Measurements from ENCODE around the gene RASAL2. TPM values are rescaled to one million over a fixed set of nuclear protein-coding genes. Genes with fewer than 3 reads are reported as not detected.
"Not testable (repeated sequence)": the region's sequence is repeated elsewhere in the genome, so short reads cannot be mapped to it uniquely, and the experiment has no call there.

Gene RASAL2
- total RNA-seq, 1 donor from 2014 or later, result 5.3 TPM

DNA sequence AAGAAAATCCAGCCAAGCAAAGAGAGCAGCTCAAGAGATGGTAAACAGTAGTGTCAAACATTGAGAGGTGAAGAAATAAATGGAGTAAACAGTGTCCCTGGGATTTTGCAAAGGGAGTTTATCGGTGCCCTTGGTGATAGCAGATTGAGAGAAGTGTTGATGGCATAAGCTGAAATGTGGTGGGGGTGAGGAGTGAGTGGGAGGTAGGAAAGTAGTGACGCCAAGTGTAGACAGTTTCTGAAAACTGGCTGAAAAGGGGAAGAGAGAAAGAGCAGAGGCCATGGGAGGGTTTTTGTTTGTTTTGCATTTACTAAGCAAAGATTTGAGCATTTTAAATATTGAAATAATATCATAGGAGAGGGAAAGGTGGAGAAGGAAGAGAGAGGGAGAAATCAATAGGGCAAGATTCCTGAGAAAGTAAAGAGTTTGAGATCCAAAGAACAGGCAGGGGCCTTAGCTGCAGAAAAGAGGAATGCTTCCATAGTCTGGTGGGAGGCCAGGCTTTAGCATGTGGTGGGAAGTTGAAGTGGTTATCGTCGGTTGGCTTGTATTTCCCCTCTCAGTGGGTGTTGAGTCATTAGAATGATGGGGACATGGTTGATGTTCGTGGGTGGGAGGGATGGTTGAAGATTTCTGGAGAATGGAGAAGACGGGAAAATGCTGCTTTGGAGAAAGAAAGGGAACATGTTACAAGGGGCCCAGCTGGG lies 26.8 kb upstream of the RASAL2 start:
- ATAC-seq (peak; percentile 78), DNase-seq (ENCODE audit: low spot score) (no peak)

DNA sequence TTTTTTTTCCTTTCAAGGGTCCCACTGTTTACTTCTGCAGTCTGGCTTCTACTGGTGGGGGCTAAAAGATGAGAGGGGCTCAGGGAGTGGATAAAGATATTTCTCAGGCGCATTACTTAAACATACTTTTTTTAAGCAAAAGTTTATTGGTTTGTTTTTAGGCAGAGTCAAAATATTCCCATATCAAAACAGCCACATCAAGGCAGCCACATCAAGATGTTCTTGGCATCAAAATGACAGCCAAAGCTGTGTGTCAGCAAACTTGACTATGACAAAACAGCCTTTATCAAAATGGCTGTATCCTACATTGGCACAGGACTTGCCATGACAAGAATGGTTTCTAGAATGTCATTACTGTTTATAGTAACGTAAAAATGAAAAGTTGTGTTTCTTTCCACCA lies 22.1 kb upstream of the RASAL2 start:
- DNase-seq (ENCODE audit: low spot score) (no peak), ATAC-seq (no peak)

DNA sequence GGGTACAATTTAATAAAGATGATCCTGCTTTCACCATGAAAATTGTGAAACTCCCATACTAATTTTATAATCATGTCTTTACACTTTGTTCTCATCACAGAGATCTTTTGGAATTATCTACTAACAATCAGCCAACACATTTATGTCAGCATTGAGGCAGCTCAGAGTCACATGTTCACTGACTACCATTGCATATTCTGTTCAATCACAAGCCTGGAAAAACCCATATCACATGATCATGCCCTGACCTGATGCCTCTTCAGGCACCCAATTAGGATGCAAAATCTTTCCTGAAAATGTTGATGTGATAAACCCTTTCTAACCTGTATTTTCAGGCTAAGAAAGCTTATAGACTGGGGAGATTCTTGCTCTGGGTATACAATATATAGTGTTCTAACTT lies 21.6 kb upstream of the RASAL2 start:
- ATAC-seq (no peak), DNase-seq (ENCODE audit: low spot score) (no peak)

DNA sequence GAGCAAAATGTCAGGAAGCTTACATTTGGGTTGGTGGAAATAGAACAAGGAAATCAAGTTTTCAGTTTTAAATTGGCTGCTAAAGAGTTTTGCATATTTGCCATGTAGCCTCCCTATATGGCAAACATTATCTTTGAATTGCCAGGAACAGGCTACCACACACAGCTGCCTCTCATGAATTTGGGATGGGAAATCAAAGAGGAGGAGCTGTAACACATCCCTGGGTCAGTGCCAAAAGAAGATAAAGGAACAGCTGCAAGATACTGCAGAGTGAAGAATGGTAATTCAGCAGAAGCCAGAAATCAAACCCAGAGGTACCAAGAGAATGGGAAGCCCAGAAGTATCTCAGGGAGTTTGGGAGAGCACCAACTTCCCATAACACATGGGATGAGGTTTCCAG lies 18.6 kb upstream of the RASAL2 start:
- no peak for DNase-seq (ENCODE audit: low spot score)
- ATAC-seq, result no peak

DNA sequence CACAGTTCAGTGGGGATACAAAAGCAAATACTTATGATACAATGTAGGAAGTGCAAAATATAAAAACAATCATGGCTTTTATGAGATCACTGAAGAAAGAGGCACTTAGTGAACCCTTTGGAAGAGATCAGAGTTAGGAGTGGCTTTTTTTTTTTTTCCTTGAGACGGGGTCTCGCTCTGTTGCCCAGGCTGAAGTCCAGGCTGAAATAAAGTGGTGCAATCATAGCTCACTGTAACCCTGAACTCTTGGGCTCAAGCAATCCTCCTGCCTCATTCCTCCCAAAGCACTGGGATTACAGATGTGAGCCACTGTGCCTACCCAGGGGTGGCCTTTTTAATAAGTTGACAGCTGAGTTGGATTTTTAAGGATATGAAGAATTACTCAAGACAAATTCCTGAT lies 17.3 kb upstream of the RASAL2 start:
- ATAC-seq, result no peak
- no peak for DNase-seq (ENCODE audit: low spot score)

DNA sequence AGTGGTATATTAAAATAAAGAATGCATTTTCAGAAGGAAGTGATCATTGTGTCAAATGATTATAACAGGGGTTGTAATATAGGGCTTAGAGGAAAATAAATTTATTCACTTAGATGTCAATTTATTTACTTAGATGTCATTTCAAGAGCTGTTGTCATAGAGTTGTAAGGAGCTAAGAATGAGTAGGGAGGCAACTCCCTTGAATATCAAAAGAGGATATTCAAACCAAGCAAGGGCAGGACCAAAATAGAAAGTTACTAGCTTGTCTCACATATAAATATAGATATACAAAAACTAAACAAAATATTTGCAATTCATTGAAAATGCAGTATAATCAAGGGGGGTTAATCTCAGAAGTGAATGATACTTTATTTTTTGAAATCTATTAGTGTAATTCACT lies 16.0 kb upstream of the RASAL2 start:
- DNase-seq (ENCODE audit: low spot score) (no peak), ATAC-seq (no peak)

DNA sequence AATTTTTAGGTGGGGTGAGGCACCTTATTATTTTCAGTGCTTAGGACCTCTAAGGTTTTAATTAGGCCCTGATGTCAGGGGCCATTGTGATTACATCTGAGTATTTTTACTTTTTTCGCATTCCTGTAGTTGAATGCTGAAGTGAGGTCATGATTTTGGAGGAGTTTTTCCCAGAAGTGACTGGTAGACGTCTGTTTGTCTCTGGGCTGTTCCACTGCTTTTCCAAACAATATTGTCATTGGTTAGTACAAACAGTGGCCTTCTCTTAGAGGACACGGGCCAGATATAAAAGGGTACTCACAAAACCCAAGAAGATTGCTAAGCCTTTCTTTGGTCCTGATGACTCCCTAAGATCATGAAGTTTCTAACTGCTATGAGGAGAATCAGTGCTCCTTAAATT lies 7.6 kb upstream of the RASAL2 start:
- no peak for ATAC-seq

DNA sequence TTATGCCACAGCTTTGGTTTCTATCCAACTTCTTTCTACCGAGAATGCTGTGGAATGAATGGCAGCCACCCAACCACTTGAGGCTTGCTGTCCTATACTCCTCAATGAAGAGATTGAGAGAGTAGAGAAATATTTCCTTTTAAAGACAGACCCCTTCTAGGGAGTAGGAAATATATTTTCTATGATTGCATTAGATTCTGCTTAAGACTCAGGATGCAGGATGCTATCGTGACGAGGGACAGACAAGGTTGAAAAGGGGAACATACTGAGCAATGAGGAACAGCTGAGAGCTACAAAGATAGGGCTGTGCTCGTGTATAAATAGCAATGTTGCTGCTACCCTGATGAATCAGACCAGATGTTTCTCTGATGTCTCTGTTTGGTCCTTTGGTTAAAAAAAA lies 7.1 kb upstream of the RASAL2 start:
- DNase-seq (ENCODE audit: low spot score) (no peak), ATAC-seq (no peak)

More for the DNA sequence above, 7.6 kb upstream of the RASAL2 start:
- no peak for DNase-seq (ENCODE audit: low spot score)

DNA sequence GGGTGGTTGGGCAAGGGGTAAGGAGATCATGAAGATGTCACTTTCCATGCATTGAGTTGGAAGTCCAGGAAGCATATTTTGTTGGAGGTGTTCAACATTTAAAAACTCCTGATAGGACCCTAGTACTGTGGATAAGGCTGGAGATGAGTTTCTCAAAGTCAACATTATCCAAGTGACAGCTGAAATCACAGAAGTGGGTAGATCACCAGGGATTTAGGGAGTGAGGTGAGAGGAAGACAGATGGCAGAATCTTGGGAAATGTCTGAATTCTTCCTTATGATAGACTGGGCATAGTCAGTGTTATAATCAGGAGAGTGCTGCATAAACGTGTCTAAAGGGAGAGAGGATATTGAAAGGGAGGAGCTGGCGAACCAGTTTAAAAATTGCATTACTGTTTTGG lies 5.3 kb upstream of the RASAL2 start:
- ATAC-seq, result no peak
- DNase-seq (ENCODE audit: low spot score), result no peak

DNA sequence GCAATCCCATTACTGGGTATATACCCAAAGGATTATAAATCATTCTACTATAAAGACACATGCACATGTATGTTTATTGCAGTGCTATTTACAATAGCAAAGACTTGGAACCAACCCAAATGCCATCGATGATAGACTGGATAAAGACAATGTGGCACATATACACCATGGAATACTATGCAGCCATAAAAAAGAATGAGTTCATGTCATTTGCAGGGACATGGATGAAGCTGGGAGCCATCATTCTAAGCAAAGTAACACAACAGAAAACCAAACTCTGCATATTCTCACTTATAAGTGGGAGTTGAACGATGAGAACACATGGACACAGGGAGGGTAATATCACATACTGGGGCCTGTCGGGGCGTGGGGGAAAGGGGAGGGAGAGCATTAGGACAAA lies 2.5 kb upstream of the RASAL2 start:
- ATAC-seq; DNase-seq (ENCODE audit: low spot score): not testable (repeated sequence)

DNA sequence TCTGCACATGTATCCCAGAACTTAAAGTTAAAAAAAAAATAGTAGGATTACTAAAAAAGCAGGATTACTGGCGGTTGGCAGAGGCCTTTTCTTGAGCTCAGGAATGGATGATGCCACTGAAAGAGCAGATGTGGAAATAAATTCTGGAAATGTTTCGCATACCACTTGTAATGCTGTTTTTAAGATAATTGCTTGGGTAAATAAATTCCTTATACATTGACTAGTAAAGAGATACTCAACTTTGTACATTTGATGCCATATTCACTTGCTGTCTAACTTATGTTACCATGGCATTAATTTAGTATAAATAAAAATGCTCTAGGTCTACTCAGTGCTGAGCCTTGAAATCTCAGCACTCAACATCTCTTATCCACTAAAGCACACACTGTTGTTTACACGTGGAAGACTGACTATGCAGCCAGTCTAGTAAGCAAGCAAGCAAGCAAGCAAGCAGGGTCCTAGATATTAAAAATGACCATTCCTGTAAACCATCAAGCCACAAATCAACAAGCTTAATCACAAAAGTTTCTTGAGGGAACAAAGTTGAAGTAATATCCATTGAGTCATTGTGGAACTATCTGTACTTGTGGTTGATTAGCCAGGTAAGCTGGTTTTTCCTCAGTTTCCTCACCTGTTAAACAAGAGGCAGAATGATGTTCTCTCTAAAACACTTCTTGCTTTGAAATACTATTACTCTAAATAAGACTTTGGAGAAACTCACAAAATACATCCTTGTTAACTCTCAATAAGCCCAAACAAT lies 1.7 kb upstream of the RASAL2 start:
- ATAC-seq (no peak), DNase-seq (ENCODE audit: low spot score) (no peak)

DNA sequence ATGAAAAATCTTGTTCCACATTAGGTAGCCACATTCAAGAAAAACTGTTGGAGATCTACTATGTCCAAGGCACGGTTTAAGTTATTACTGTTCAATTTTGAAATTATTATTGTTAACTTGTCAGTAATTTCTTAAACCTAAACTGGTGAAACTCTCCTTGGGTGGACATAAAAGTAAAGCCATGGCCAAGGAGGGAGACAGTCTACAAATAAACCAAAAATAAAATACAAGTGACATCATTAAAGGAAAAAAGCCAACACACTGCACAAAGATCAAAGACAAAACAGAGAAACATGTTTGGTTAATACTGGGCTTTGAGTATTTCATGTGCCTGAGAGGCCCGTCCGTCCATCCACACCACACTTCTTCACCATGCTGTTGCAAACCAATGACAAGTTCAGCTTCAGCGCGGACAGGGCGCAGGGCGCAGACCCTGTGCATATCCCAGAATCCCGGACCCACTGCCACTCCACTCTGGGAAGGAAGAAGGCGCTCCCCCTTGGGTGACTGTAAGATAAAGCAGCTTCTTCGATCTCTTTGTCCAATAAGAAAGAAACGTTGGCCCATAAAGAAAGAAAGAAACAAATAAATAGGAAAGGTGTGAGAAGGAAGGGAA lies 918 bp upstream of the RASAL2 start:
- DNase-seq (ENCODE audit: low spot score) (peak; percentile 49), ATAC-seq (peak; percentile 20)

DNA sequence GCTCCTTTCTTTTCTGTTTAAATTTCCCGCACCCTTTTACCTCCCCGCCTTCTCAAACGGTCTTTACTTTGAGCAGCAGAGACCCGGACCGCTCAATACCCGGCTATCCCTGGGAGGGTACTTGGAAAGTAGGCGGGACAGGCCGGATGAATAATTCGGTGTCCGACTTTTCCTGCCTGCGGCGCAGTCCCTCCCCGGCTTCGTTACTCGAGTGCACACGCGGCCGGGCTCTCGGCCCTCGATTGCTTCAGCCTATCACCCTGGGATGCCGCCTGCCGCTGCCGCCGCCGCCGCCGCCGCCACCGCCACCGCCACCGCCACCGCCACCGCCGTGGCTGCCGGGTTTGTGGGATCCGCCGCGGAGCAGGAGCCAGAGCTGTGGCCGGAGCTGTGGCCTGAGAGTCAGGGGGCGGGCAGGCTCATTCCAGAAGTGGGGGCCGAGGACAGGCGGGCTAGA lies 382 bp upstream of the RASAL2 start:
- DNase-seq (ENCODE audit: low spot score) (peak; percentile 92), ATAC-seq (peak; percentile 91)

DNA sequence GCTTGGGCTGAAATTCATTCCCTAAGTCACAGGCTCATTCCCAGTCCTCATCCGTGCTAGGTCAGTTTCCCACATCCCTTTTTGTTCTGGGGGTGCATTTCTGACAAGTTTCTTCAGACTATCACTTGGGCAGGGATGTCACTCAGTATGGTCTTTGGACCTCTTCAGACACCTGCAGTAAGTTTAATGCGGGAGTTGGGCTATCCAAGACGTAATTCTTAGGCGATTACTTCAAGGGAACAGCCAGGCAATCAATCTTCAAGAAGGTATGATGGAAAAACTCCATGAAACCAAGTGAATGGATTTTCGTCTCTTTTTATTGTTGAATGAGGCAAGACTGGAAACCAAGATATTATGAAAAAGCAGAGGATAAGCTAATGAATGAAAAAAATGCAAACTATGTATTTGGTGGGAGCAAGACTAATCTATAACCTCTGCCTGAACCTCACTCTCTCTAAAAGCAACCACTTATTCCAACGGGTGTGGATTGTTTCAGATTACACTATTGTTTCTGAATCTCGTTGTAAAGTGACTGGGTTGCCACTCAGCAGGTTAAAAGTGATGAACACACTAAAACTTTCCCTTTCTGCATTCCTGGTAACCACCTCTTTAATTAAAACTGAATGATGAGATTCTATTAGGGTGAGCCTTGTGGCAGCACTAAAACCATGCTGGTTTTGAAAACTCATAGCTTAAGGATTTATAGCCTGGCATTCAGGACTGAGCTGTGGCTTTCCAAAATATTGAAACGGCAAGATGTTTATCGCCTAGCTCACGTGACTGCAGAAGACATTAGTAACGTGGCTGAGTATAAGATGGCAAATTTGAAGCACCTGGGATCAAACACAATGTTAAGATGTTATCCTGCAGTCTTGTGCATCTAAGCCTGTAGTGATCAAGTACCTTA lies 1.1 kb downstream of the RASAL2 start:
- no peak for ATAC-seq
- no peak for DNase-seq (ENCODE audit: low spot score)

DNA sequence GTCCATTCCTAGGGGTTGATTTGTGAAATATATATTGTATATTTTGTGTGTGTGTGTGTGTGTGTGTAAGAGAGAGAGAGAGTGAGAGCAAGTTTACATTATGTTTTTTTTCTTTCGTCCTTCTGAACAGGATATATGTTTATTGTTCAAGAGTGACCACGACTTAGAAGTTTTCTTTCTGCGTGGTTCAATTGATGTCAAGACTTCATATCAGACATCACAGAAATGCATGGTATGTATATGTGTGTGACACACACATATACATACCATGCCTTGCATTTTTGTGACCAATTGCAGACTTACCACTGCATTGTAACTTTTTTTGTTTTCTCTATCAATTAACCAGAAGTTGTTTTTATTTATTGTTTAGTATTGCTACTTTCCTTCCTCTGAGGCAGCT lies 2.5 kb downstream of the RASAL2 start:
- no peak for ATAC-seq

DNA sequence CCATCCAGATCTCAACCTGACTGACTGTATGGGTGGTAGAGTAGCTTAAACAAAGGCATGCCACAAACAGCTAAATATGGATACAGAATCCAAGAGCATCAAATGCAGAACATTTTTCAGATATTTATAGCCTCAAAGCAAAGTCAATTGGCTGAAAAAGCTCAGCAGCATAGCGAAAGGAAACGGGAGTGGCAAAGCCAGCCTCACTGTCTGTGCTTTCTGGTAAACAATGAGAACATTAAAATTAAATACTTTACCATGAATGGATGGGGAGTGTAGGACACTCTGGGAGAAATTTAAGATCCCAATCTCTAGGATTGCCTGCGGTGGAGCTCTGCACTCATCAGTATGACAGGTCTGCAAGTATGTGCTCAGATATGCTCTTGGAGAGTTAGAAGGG lies 4.4 kb downstream of the RASAL2 start:
- ATAC-seq (no peak), DNase-seq (ENCODE audit: low spot score) (no peak)

More for the DNA sequence above, 2.5 kb downstream of the RASAL2 start:
- DNase-seq (ENCODE audit: low spot score), result no peak

DNA sequence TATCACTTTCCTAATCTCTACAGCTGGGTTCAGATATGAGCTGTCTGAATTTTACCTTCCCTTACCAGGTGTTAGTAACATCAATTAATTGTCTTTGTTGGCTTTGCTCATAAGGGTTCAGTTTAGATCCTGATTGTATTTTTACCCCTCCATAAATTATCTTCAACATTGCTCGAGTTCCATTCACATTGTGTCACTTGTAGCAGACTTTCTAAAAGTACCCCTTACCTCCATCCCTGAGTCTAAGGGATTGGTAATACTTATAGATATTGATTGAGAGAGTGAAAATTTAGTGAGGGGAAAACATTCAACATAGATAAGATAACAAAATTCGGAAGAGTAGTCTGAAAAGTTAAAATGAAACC lies 7.3 kb downstream of the RASAL2 start:
- DNase-seq (ENCODE audit: low spot score) (no peak), ATAC-seq (no peak)

DNA sequence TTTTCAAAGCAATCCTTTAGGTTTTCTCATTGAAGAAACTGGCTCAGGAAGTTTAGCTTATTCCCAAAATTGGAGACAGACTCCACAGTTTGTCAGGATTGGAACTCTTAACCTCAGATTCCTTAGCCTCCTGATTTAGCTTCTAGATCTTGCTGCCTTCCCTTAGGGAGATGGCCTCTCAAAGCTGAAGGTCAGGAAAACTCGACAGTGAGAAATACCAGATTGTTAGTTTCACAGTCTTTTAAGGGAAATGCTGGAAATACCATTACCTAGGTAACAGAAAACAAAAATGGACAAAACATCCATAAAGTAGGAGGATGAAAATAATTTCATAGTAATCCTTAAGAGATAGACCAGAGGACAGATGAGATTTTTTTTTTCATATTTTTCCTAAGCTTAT lies 7.8 kb downstream of the RASAL2 start:
- ATAC-seq (no peak), DNase-seq (ENCODE audit: low spot score) (no peak)

DNA sequence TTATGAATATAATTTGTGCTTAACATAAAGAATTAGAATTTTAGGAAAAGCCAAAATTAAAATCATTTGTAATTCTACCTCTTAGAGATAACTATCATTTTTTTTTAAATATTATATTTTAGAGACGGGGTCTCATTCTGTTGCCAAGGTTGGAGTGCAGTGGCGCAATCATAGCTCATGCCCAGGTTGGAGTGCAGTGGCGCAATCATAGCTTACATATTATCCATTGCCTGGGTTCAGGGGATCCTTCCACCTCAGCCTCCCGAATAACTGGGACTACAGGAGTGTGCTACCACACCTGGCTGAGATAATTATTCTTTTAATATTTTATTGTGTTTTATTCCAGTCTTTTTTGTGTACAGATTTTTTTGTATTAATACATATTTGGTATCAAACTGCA lies 8.3 kb downstream of the RASAL2 start:
- peak; percentile 77 for DNase-seq (ENCODE audit: low spot score)
- peak; percentile 83 for ATAC-seq

DNA sequence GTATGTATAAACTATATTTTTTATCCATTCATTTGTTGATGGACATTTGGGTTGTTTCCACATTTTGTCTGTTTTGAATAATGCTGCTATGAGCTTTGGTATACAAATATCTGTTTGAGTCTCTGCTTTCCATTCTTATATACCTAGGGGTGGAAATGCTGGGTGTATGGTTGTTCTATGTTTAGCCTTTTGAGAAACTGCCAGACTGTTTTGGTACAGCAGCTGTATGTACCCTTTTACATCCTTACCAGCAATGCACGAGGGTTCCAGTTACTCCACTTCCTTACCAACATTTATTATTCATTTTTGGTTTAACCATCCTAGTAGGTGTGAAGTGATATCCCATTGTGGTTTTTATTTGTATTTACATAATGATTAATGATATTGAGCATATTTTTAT lies 13.9 kb downstream of the RASAL2 start:
- no peak for ATAC-seq

More for the DNA sequence above, 13.9 kb downstream of the RASAL2 start:
- no peak for DNase-seq (ENCODE audit: low spot score)

Measured in left lobe of liver (tissue), 2 donors.